ENCODE results near the gene PIH1D1.

GRCh38 chr19:49414256-49414655 lies 37.4 kb downstream of the PIH1D1 start:
- TF ChIP-seq, protein P1, sequence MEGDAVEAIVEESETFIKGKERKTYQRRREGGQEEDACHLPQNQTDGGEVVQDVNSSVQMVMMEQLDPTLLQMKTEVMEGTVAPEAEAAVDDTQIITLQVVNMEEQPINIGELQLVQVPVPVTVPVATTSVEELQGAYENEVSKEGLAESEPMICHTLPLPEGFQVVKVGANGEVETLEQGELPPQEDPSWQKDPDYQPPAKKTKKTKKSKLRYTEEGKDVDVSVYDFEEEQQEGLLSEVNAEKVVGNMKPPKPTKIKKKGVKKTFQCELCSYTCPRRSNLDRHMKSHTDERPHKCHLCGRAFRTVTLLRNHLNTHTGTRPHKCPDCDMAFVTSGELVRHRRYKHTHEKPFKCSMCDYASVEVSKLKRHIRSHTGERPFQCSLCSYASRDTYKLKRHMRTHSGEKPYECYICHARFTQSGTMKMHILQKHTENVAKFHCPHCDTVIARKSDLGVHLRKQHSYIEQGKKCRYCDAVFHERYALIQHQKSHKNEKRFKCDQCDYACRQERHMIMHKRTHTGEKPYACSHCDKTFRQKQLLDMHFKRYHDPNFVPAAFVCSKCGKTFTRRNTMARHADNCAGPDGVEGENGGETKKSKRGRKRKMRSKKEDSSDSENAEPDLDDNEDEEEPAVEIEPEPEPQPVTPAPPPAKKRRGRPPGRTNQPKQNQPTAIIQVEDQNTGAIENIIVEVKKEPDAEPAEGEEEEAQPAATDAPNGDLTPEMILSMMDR (IDR thresholded peaks at IDR 0.05; ENCODE audit: low read depth, low read length, poor library complexity, severe bottlenecking), result no peak
- TF ChIP-seq EZH2phosphoT487 (IDR thresholded peaks at IDR 0.05; ENCODE audit: borderline replicate concordance, low read length), result no peak
